Measurements from ENCODE around the gene RASSF1. TPM values are rescaled to one million over a fixed set of nuclear protein-coding genes. Genes with fewer than 3 reads are reported as not detected.

RASSF1 gene
- total RNA-seq, 1 donor from 2014 or later, result 26.5 TPM

GRCh38 chr3:50364573-50365079 lies 24.0 kb upstream of the RASSF1 start:
- H3K27me3 Mint-ChIP-seq (ENCODE audit: low read depth, unreplicated experiment), result peaks cover 28% of the 10 kb centered on the region

GRCh38 chr3:50359760-50360110 lies 19.1 kb upstream of the RASSF1 start:
- Mint-ChIP-seq H3K4me1 (ENCODE audit: low read depth, unreplicated experiment) (peaks cover 22% of the 10 kb centered on the region), H3K27ac (ENCODE audit: unreplicated experiment) (peak overlapping the region; percentile 62), H3K36me3 (ENCODE audit: low read depth, unreplicated experiment) (peaks cover 10% of the 10 kb centered on the region), H3K27me3 (ENCODE audit: low read depth, unreplicated experiment) (peaks cover 4% of the 10 kb centered on the region), H3K4me3 (ENCODE audit: unreplicated experiment) (peak overlapping the region; percentile 90), H3K9me3 (ENCODE audit: unreplicated experiment) (no peaks in the 10 kb centered on the region)
- H4K20me1 ChIP-seq (ENCODE audit: insufficient read depth, low read length), result peaks cover 40% of the 10 kb centered on the region
- H3K4me2 ChIP-seq (ENCODE audit: low read length), result peak overlapping the region; percentile 98
- peak overlapping the region; percentile 73 for H3K4me3 ChIP-seq (ENCODE audit: insufficient read depth, low read depth, low read length)
- no peak overlapping the region for H3K27ac ChIP-seq (ENCODE audit: low read depth, low read length)
- H3K36me3 ChIP-seq (ENCODE audit: insufficient read depth, low read length), result no peaks in the 10 kb centered on the region
- H2AFZ ChIP-seq (ENCODE audit: low read depth, low read length), result peak overlapping the region; percentile 79
- no peaks in the 10 kb centered on the region for H3K9me3 ChIP-seq (ENCODE audit: insufficient read depth, low read depth, low read length)
- DNase-seq (ENCODE audit: low read depth) (no peak), FAIRE-seq (no peak)
- peaks cover 47% of the 10 kb centered on the region for H3K79me2 ChIP-seq (ENCODE audit: insufficient read depth, low read length)
- peaks cover 35% of the 10 kb centered on the region for H3K4me1 ChIP-seq (ENCODE audit: insufficient read depth, low read length)
- H3K27me3 ChIP-seq (ENCODE audit: insufficient read depth, low read length), result no peaks in the 10 kb centered on the region
- H3K9ac ChIP-seq (ENCODE audit: low read length), result peak overlapping the region; percentile 94
- TF ChIP-seq CTCF (IDR thresholded peaks at IDR 0.05; ENCODE audit: insufficient read depth, low read depth, low read length) (no peak), EZH2 (IDR thresholded peaks at IDR 0.05; ENCODE audit: insufficient read depth, low read length) (no peak)

More at GRCh38 chr3:50364573-50365079, 24.0 kb upstream of the RASSF1 start:
- no peaks in the 10 kb centered on the region for H3K36me3 Mint-ChIP-seq (ENCODE audit: low read depth, unreplicated experiment)
- H3K4me1 Mint-ChIP-seq (ENCODE audit: low read depth, unreplicated experiment), result no peaks in the 10 kb centered on the region
- Histone ChIP-seq H4K20me1 (ENCODE audit: insufficient read depth, low read length) (no peaks in the 10 kb centered on the region), H3K9me3 (ENCODE audit: insufficient read depth, low read depth, low read length) (no peaks in the 10 kb centered on the region), H3K4me2 (ENCODE audit: low read length) (peak overlapping the region; percentile 84), H3K4me3 (ENCODE audit: insufficient read depth, low read depth, low read length) (peak overlapping the region; percentile 50), H3K36me3 (ENCODE audit: insufficient read depth, low read length) (no peaks in the 10 kb centered on the region), H3K4me1 (ENCODE audit: insufficient read depth, low read length) (peaks cover 5% of the 10 kb centered on the region), H3K9ac (ENCODE audit: low read length) (peak overlapping the region; percentile 66), H3K79me2 (ENCODE audit: insufficient read depth, low read length) (no peaks in the 10 kb centered on the region), H3K27me3 (ENCODE audit: insufficient read depth, low read length) (peaks cover 3% of the 10 kb centered on the region), H2AFZ (ENCODE audit: low read depth, low read length) (peak overlapping the region; percentile 81), H3K27ac (ENCODE audit: low read depth, low read length) (no peak overlapping the region)
- H3K27ac Mint-ChIP-seq (ENCODE audit: unreplicated experiment), result no peak overlapping the region
- DNase-seq (ENCODE audit: low read depth), result peak; percentile 16
- TF ChIP-seq EZH2 (IDR thresholded peaks at IDR 0.05; ENCODE audit: insufficient read depth, low read length), result no peak
- no peak for TF ChIP-seq CTCF (IDR thresholded peaks at IDR 0.05; ENCODE audit: insufficient read depth, low read depth, low read length)
- H3K9me3 Mint-ChIP-seq (ENCODE audit: unreplicated experiment), result no peaks in the 10 kb centered on the region
- peak overlapping the region; percentile 73 for H3K4me3 Mint-ChIP-seq (ENCODE audit: unreplicated experiment)
- FAIRE-seq, result no peak

Measured in astrocyte (in vitro differentiated cells and primary cell).